HPDE6-E6E7 (cell line): ENCODE results near the gene MAEL.

Experiments used
- DNase-seq: peaks from one replicate; pipeline ENCODE4 v3.0.0; 2011; ENCODE audit warnings: missing footprints; ENCODE audit errors: extremely low spot score

Gene MAEL

GRCh38 chr1:167056529-167057231 is 67.6 kb downstream of the MAEL start:
- no peak for DNase-seq

- peak; percentile 37 for DNase-seq
Measured at GRCh38 chr1:167057241-167057688, 68.2 kb downstream of the MAEL start.

- no peak for DNase-seq
Measured at GRCh38 chr1:167059045-167059808, 70.1 kb downstream of the MAEL start.

- DNase-seq: no peak
Measured at GRCh38 chr1:167059809-167060107, 70.7 kb downstream of the MAEL start.

GRCh38 chr1:167060141-167061072 is 71.3 kb downstream of the MAEL start:
- DNase-seq: no peak

GRCh38 chr1:167061073-167061464 is 72.0 kb downstream of the MAEL start:
- DNase-seq: no peak

- no peak for DNase-seq
Measured at GRCh38 chr1:167064621-167065020, 75.5 kb downstream of the MAEL start.

- DNase-seq: no peak
Measured at GRCh38 chr1:167065471-167065870, 76.4 kb downstream of the MAEL start.

GRCh38 chr1:167066333-167067122 is 77.4 kb downstream of the MAEL start:
- peak; percentile 83 for DNase-seq

GRCh38 chr1:167067904-167068303 is 78.8 kb downstream of the MAEL start:
- DNase-seq: no peak

- DNase-seq: no peak
Measured at GRCh38 chr1:167068761-167069160, 79.7 kb downstream of the MAEL start.

- DNase-seq: no peak
Measured at GRCh38 chr1:167071286-167071685, 82.2 kb downstream of the MAEL start.
